Cardiac fibroblast (primary cell): ENCODE measurements around the gene SND1.

Source experiments
- DNase-seq, 2 donors: peaks; one replicate each; pipeline versions ENCODE4 v3.0.0 to v3.0.0-alpha.2; 2010; ENCODE audit warnings: low read depth in 2 of 2
- H3K4me3 ChIP-seq, 2 donors: replicated peaks in 1 of 2; 1 replicate in 1 of 2; 2 replicates in 1 of 2; pipeline ENCODE4 v1.5.1; 2011; ENCODE audit warnings: low read depth in 2 of 2, low read length in 2 of 2, mild to moderate bottlenecking in 2 of 2, moderate library complexity in 1 of 2
- TF ChIP-seq, protein P1 (sequence below): IDR thresholded peaks from one replicate; pipeline ENCODE4 v1.5.1; 2011; ENCODE audit warnings: low read depth, mild to moderate bottlenecking, low read length, inconsistent platforms

SND1 gene

DNA sequence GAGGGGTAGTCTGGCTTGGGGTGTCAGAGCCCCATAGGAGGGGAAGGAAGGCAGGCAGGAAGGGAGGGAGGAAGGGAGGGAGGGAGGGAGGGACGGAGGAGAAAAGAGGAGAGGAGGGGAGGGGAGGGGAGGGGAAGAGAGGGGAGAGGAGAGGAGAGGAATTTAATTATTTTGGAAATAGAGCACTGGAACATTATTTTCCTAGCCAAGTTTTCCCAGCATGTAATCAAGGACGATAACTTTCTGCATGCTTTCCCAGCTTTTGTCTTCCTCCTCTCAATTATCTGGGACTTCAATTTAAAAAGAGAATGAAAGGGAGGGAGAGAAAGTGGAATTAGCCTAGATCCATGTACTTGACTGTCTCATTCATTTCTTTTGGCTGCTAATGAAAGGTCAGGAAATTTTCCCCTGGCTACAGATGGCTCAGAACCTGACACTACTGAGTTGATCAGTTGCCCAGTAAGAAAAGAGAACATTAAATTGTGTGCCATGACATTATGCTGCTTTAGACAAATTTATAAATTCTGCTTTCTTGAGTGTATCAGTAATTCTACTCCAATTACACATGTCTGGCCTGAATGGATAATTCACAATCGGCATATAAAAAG lies 230.4 kb downstream of the SND1 start:
- TF ChIP-seq, protein P1, sequence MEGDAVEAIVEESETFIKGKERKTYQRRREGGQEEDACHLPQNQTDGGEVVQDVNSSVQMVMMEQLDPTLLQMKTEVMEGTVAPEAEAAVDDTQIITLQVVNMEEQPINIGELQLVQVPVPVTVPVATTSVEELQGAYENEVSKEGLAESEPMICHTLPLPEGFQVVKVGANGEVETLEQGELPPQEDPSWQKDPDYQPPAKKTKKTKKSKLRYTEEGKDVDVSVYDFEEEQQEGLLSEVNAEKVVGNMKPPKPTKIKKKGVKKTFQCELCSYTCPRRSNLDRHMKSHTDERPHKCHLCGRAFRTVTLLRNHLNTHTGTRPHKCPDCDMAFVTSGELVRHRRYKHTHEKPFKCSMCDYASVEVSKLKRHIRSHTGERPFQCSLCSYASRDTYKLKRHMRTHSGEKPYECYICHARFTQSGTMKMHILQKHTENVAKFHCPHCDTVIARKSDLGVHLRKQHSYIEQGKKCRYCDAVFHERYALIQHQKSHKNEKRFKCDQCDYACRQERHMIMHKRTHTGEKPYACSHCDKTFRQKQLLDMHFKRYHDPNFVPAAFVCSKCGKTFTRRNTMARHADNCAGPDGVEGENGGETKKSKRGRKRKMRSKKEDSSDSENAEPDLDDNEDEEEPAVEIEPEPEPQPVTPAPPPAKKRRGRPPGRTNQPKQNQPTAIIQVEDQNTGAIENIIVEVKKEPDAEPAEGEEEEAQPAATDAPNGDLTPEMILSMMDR = no peak

DNA sequence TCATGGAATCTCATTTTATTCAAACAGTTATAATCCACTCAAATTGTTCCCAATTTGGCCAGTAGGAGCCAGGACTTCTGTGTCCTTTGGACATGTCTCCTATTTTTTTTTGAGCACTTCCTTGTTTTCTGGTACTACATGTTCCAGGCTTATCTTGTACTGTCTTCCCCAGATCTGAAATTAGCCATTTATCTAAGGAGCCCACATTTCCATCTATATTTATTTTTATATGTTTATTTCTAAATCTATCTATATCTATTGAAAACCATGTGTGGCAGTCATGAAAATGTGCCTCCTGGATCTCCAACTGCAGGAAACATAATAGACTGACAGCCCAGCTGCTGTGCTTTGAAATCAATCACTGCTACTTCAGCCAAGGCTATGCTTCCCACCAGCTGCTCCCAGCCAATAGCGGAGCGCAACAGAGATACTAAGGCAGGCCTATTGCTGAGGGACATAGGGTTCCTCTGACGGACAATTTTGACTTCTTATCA lies 232.1 kb downstream of the SND1 start:
- DNase-seq = no peak
- no peak overlapping the region for H3K4me3 ChIP-seq
- TF ChIP-seq, protein P1 = peak; percentile 2

More for the DNA sequence above, 230.4 kb downstream of the SND1 start:
- no peak overlapping the region for H3K4me3 ChIP-seq
- no peak for DNase-seq

GRCh38 chr7:127885222-127885772 lies 233.3 kb downstream of the SND1 start:
- TF ChIP-seq, protein P1 = no peak
- H3K4me3 ChIP-seq = no peak overlapping the region
- no peak for DNase-seq

GRCh38 chr7:127885843-127886242 lies 233.8 kb downstream of the SND1 start:
- TF ChIP-seq, protein P1 = no peak
- peak; percentile 71 to 74 for DNase-seq

GRCh38 chr7:127886248-127886647 lies 234.3 kb downstream of the SND1 start:
- DNase-seq = peak; percentile 40 to 46
- TF ChIP-seq, protein P1 = no peak
- H3K4me3 ChIP-seq = no peak overlapping the region

More at GRCh38 chr7:127885843-127886242, 233.8 kb downstream of the SND1 start:
- no peak overlapping the region for H3K4me3 ChIP-seq

- no peak overlapping the region for H3K4me3 ChIP-seq
- no peak for DNase-seq
- TF ChIP-seq, protein P1 = no peak
Observed at GRCh38 chr7:127887096-127887495, 235.1 kb downstream of the SND1 start.

GRCh38 chr7:127887631-127888030 lies 235.6 kb downstream of the SND1 start:
- no peak for DNase-seq
- TF ChIP-seq, protein P1 = no peak
- no peak overlapping the region for H3K4me3 ChIP-seq
